K562 (cell line): Measurements from ENCODE around the gene METAP2. TPM values are rescaled to one million over a fixed set of nuclear protein-coding genes. Genes with fewer than 3 reads are reported as not detected.

Source experiments
- ATAC-seq: fragments of 200-7000 bp; cut with Tn5 transposase; 3 replicates; pipeline ENCODE4 v1.9.1; 2020; ENCODE audit warnings: moderate library complexity
- BruUV-seq: library from RNA; stranded (reverse); fragments of 400-500 nt; replicated peaks from 2 replicates; lab custom pipeline; 2021; lab: Mats Ljungman, UMichigan
- CTCF ChIA-PET: fragments of 300-600 bp; formaldehyde crosslinking; extraction: SDS; loops from one replicate; lab custom pipeline; 2021; ENCODE audit warnings: low intra/inter-chr PET ratio; lab: Yijun Ruan, JAX
- POLR2A ChIA-PET: fragments of 300-600, 350-650 bp; sonication (Branson Sonifier 250); formaldehyde crosslinking; extraction: SDS; loops from one replicate; lab custom pipeline; 2021; ENCODE audit warnings: antibody characterized with exemption, inconsistent platforms; lab: Yijun Ruan, JAX
- DNase-seq, 4 experiments: peaks; one replicate each; pipeline versions ENCODE4 v3.0.0 to v3.0.0-alpha.2; 2011 to 2018; ENCODE audit warnings: low spot score in 3 of 4, mixed read lengths in 3 of 4; ENCODE audit errors: extremely low read depth in 1 of 4
- FAIRE-seq: peaks from 2 replicates; lab custom pipeline; 2011; peaks lifted over from hg19 to GRCh38; lab: Jason Lieb, UNC
- H2AFZ ChIP-seq: 2 replicates; pipeline ENCODE4 v1.6.0; 2011; ENCODE audit warnings: low read depth, low read length, control low read depth, inconsistent platforms
- H3K27ac ChIP-seq: fragments of 200-600 bp; 3 replicates; pipeline ENCODE4 v1.8.0; 2011; ENCODE audit warnings: low read depth, mild to moderate bottlenecking, control low read depth, inconsistent platforms, low read length, moderate library complexity, mixed read lengths; ENCODE audit errors: extremely low read depth
- H3K27me3 ChIP-seq, 2 experiments: fragments of 300-600 bp in 1 of 2; 2 replicates in 1 of 2; 3 replicates in 1 of 2; pipeline versions ENCODE4 v1.6.0 to v1.8.0; 2011; ENCODE audit warnings: inconsistent platforms in 2 of 2, low read length in 2 of 2, mild to moderate bottlenecking in 1 of 2, mixed read lengths in 1 of 2, moderate library complexity in 1 of 2; ENCODE audit not compliant: control insufficient read depth in 2 of 2, insufficient read depth in 2 of 2
- H3K36me3 ChIP-seq: fragments of 300-600 bp; 3 replicates; pipeline ENCODE4 v1.8.0; 2011; ENCODE audit warnings: mild to moderate bottlenecking, low read length, inconsistent platforms; ENCODE audit not compliant: control insufficient read depth, insufficient read depth
- H3K4me1 ChIP-seq, 2 experiments: fragments of 200-600 bp in 1 of 2; replicated peaks in 1 of 2; 2 replicates in 1 of 2; 3 replicates in 1 of 2; pipeline versions ENCODE4 v1.5.1 to v1.8.0; 2011; ENCODE audit warnings: inconsistent platforms in 2 of 2, low read length in 2 of 2, mild to moderate bottlenecking in 1 of 2, mixed read lengths in 1 of 2, moderate library complexity in 1 of 2; ENCODE audit not compliant: control insufficient read depth in 2 of 2, insufficient read depth in 2 of 2
- H3K4me2 ChIP-seq: 2 replicates; pipeline ENCODE4 v1.6.1; 2011; ENCODE audit warnings: low read length, control low read depth, inconsistent platforms, mixed read lengths; ENCODE audit not compliant: insufficient read depth
- H3K4me3 ChIP-seq: fragments of 200-600 bp; sonication (generic), shearing (Covaris generic); 2 replicates; pipeline ENCODE4 v1.5.1; 2016; ENCODE audit warnings: control low read depth, inconsistent platforms
- H3K79me2 ChIP-seq: fragments of 200-600 bp; 3 replicates; pipeline ENCODE4 v1.8.0; 2011; ENCODE audit warnings: low read length, inconsistent platforms; ENCODE audit not compliant: control insufficient read depth, insufficient read depth
- H3K9ac ChIP-seq, 2 experiments: 2 replicates each; pipeline versions ENCODE4 v1.6.0 to v1.6.1; 2011; ENCODE audit warnings: low read depth in 2 of 2, low read length in 2 of 2, control low read depth in 1 of 2, inconsistent platforms in 1 of 2, mild to moderate bottlenecking in 1 of 2, mixed read lengths in 1 of 2; ENCODE audit not compliant: insufficient read depth in 1 of 2
- H3K9me1 ChIP-seq: one replicate; pipeline ENCODE4 v1.6.0; 2011; ENCODE audit warnings: inconsistent platforms, mild to moderate bottlenecking, low read length, moderate library complexity; ENCODE audit not compliant: control insufficient read depth, insufficient read depth
- H3K9me3 ChIP-seq: replicated peaks from 2 replicates; pipeline ENCODE4 v1.5.1; 2011; ENCODE audit warnings: low read depth, low read length, inconsistent platforms; ENCODE audit not compliant: control insufficient read depth, insufficient read depth
- H4K20me1 ChIP-seq: replicated peaks from 2 replicates; pipeline ENCODE4 v1.6.1; 2011; ENCODE audit warnings: low read length, inconsistent platforms, mixed read lengths; ENCODE audit not compliant: control insufficient read depth, insufficient read depth
- ARID1B ChIP-seq: fragments of 450-650 bp; IDR thresholded peaks from 2 replicates; pipeline ENCODE4 v1.6.1; 2016; ENCODE audit warnings: antibody characterized with exemption, mild to moderate bottlenecking, inconsistent platforms
- BHLHE40 ChIP-seq: IDR thresholded peaks from 2 replicates; pipeline ENCODE4 v1.6.1; 2011; ENCODE audit warnings: low read length, improper control_type of control experiment
- L3MBTL2 ChIP-seq: fragments of 450-650 bp; IDR thresholded peaks from 2 replicates; pipeline ENCODE4 v1.6.1; 2016; ENCODE audit warnings: mild to moderate bottlenecking, moderate library complexity
- MCM2 ChIP-seq: fragments of 450-650 bp; IDR thresholded peaks from 2 replicates; pipeline ENCODE4 v1.6.1; 2017; ENCODE audit warnings: low read depth, mild to moderate bottlenecking
- MGA ChIP-seq: fragments of 450-650 bp; IDR thresholded peaks from 2 replicates; pipeline ENCODE4 v1.6.1; 2016; ENCODE audit warnings: mild to moderate bottlenecking, moderate library complexity
- MYC ChIP-seq, 2 experiments: fragments of 250-450 bp in 1 of 2; sonication (Bioruptor Pico) in 1 of 2; IDR thresholded peaks; 2 replicates each; pipeline versions ENCODE4 v1.5.1 to v1.6.1; 2012 to 2021; ENCODE audit warnings: low read depth in 2 of 2, borderline replicate concordance in 1 of 2, improper control_type of control experiment in 1 of 2, low read length in 1 of 2, mild to moderate bottlenecking in 1 of 2, moderate library complexity in 1 of 2
- NONO ChIP-seq, 2 experiments: fragments of 200-400 bp in 1 of 2; fragments of 450-650 bp in 1 of 2; formaldehyde crosslinking in 1 of 2; IDR thresholded peaks; 2 replicates each; pipeline ENCODE4 v1.6.1; 2017; ENCODE audit warnings: low read depth in 2 of 2, mild to moderate bottlenecking in 2 of 2, moderate library complexity in 2 of 2, low read length in 1 of 2
- TAL1 ChIP-seq: fragments of 450-650 bp; IDR thresholded peaks from 2 replicates; pipeline ENCODE4 v1.6.1; 2016; ENCODE audit warnings: mild to moderate bottlenecking
- TEAD4 ChIP-seq, 2 experiments: sonication (generic) in 1 of 2; formaldehyde crosslinking in 1 of 2; IDR thresholded peaks; 2 replicates each; pipeline versions ENCODE4 v1.6.1 to v1.8.0; 2012 to 2022; ENCODE audit warnings: borderline replicate concordance in 1 of 2, inconsistent platforms in 1 of 2, low read length in 1 of 2, mild to moderate bottlenecking in 1 of 2, missing genetic modification reagents in 1 of 2
- ZNF121 ChIP-seq: sonication (generic); formaldehyde crosslinking; conservative IDR thresholded peaks from 2 replicates; pipeline ENCODE4 v1.8.0; 2022; ENCODE audit warnings: missing genetic modification reagents
- ZNF76 ChIP-seq: fragments of 250-450 bp; sonication (Bioruptor Pico); IDR thresholded peaks from 2 replicates; pipeline ENCODE4 v1.4.0; 2020; ENCODE audit warnings: mild to moderate bottlenecking, moderate library complexity, borderline replicate concordance
- WGBS: fragments of 100-300 bp; shearing (Covaris generic); methylation state at CpG from one replicate; pipeline ENCODE4 v1.1.6; 2016; ENCODE audit warnings: low coverage, mixed read lengths; ENCODE audit not compliant: insufficient coverage; ENCODE audit errors: missing lambda C conversion rate; 5-methylcytosine and 5-hydroxymethylcytosine counted together
- in situ Hi-C: fragments of 300-500 bp; cut with MboI; formaldehyde crosslinking; loops from 4 replicates; pipeline ENCODE4 v1.15.0; 2018; ENCODE audit warnings: inconsistent platforms, mixed read lengths
- intact Hi-C: fragments of 100-400 bp; cut with micrococcal nuclease; formaldehyde crosslinking; loops from 2 replicates; pipeline ENCODE4 v1.14.2; 2022
- polyA plus RNA-seq, 8 experiments: library from polyadenylated mRNA; depleted of rRNA in 4 of 8; stranded (reverse) in 5 of 8; unstranded in 3 of 8; fragments of >200 nt; fragmentation: Nextera tagmentation in 2 of 8; fragmentation: Illumina TruSeq in 1 of 8; extraction: Ambion mirVana in 2 of 8; extraction: Trizol in 1 of 8; gene quantifications; 2 replicates each; pipeline versions ENCODE4 v1.2.1 to v1.2.3, GENCODE V29; 2011 to 2014; ENCODE audit warnings: inconsistent platforms in 1 of 8, missing spikeins in 1 of 8
- total RNA-seq, 7 experiments: library from RNA; depleted of rRNA in 6 of 7; stranded (reverse); fragments of >200 nt in 6 of 7; fragmentation: Illumina TruSeq in 2 of 7; extraction: Trizol in 2 of 7; gene quantifications; 2 replicates each; pipeline versions ENCODE4 v1.2.1 to v1.2.3, GENCODE V29; 2011 to 2021; ENCODE audit warnings: low replicate concordance in 1 of 7

METAP2 gene
- total and polyA plus RNA-seq, 9 of the 15 experiments (the other 6 are each of a cell fraction or from before 2014, with no cell fraction given): 75.5 to 205 (median 164) TPM

GRCh38 chr12:95546491-95546813 is 72.5 kb downstream of the METAP2 start:
- Histone ChIP-seq H4K20me1 (no peaks in the 10 kb centered on the region), H3K79me2 (peaks cover 4% of the 10 kb centered on the region; the same call in 1 of the 3 replicates), H3K27ac (no peak overlapping the region; the same call in 2 of the 3 replicates), H3K9ac (peak overlapping the region in 1 of 2 experiments; percentile 67; a peak in 1 of 4 replicates), H3K36me3 (no peaks in the 10 kb centered on the region), H3K4me1 (peaks cover 0 to 12% of the 10 kb centered on the region in 2 experiments; a peak in 3 of 5 replicates), H2AFZ (peak overlapping the region; percentile 15; the same call in 1 of the 2 replicates), H3K27me3 (0 out of 5 replicates have a peak, but pooled peaks cover 0 to 3% of the 10 kb centered on the region in 2 experiments), H3K4me3 (no peak overlapping the region), H3K9me3 (peaks cover 8% of the 10 kb centered on the region; the same call in 1 of the 2 replicates), H3K4me2 (no peak overlapping the region), H3K9me1 (no peaks in the 10 kb centered on the region)
- no TSS peak for BruUV-seq
- CTCF ChIA-PET: no interaction called here
- intact Hi-C loops: no loop called here
- DNase-seq (peak in 2 of 4 experiments; percentile 23 to 54), FAIRE-seq (peak; percentile 29), ATAC-seq (peak; percentile 42)
- POLR2A ChIA-PET: interaction anchor here (1.1 kb wide), 1 partner anchor 12 kb away, joined by 5 read pairs; no protein-coding TSS in a partner anchor
- in situ Hi-C loops: no loop called here
- 7% methylated on average over 9 of the region's 9 CpGs for WGBS
- TF ChIP-seq MYC (IDR thresholded peaks at IDR 0.05; ENCODE audit: low read depth, low read length) (0 out of 2 replicates have a peak, but pooled peaks have one; percentile 34), MYC (CRISPR knock-in tag; IDR thresholded peaks at IDR 0.05; ENCODE audit: borderline replicate concordance, low read depth) (no peak), L3MBTL2 (peak; percentile 51; the same call in 1 of the 2 replicates), BHLHE40 (peak; percentile 67), MGA (peak; percentile 22; the same call in 1 of the 2 replicates), TEAD4 (IDR thresholded peaks at IDR 0.05; ENCODE audit: low read length) (peak; percentile 32; the same call in 1 of the 2 replicates), TEAD4 (CRISPR knock-in tag; IDR thresholded peaks at IDR 0.05; ENCODE audit: borderline replicate concordance) (no peak), NONO (IDR thresholded peaks at IDR 0.05; ENCODE audit: low read depth in 2 of 2, low read length in 1 of 2) (no peak), ARID1B (peak; percentile 42), ZNF121 (CRISPR knock-in tag) (no peak), ZNF76 (CRISPR knock-in tag) (no peak), MCM2 (no peak), TAL1 (peak; percentile 35)
